ENCODE measurements around the gene CARMIL3.

DNA sequence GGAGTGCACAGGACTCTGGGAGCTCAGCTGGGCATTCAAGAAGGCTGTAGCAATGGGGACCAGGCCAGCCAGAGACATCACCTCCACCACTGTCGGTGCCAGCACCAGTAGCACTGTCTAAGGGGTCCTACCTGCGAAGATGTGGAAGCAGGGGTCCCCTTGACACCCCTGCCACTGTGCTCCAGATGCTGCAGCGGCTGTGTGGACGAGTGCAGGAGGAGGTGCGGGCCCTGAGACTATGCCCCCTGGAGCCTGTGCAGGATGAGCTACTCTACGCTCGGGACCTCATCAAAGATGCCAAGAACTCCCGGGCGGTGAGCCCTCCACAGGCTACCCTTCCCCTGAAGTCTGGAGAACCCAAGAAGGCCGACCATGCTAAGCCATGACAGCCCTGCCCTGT is 8.6 kb downstream of the CARMIL3 start:
- no peak for TF ChIP-seq POLR2A (IDR thresholded peaks at IDR 0.05; ENCODE audit: low read length)
- no peak for TF ChIP-seq GATA1 (IDR thresholded peaks at IDR 0.05; ENCODE audit: low read depth, low read length)
